Measurements from ENCODE around the gene TMEM213. TPM values are rescaled to one million over a fixed set of nuclear protein-coding genes. Genes with fewer than 3 reads are reported as not detected.
"Not testable (repeated sequence)": the region's sequence is repeated elsewhere in the genome, so short reads cannot be mapped to it uniquely, and the experiment has no call there.

TMEM213 gene
- total RNA-seq, 4 donors from 2014 or later = 0.25 TPM; not detected in 3

DNA sequence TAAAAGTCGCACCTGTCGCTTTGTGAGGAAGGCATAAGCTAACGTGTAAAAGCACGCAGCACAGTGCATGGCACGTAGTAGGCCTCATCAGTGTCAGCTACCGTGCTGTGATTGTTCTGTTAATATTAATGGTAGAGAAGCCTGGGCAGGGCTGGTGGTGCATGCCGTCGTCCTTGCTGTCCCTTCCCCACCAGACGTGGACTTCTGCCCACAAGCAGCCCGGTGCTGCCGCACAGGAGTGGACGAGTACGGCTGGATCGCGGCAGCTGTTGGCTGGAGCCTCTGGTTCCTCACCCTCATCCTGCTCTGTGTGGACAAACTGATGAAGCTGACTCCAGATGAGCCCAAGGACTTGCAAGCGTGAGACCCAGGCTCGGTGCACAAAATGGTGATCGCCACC is 4.9 kb downstream of the TMEM213 start:
- Histone ChIP-seq H3K36me3 (no peaks in the 10 kb centered on the region), H3K9me3 (peaks cover 0 to 3% (median 0%) of the 10 kb centered on the region in 3 donors), H3K4me1 (no peaks in the 10 kb centered on the region), H3K27me3 (peaks cover 10% of the 10 kb centered on the region), H3K4me3 (no peak overlapping the region), H3K27ac (no peak overlapping the region)
- TF ChIP-seq, protein P1, sequence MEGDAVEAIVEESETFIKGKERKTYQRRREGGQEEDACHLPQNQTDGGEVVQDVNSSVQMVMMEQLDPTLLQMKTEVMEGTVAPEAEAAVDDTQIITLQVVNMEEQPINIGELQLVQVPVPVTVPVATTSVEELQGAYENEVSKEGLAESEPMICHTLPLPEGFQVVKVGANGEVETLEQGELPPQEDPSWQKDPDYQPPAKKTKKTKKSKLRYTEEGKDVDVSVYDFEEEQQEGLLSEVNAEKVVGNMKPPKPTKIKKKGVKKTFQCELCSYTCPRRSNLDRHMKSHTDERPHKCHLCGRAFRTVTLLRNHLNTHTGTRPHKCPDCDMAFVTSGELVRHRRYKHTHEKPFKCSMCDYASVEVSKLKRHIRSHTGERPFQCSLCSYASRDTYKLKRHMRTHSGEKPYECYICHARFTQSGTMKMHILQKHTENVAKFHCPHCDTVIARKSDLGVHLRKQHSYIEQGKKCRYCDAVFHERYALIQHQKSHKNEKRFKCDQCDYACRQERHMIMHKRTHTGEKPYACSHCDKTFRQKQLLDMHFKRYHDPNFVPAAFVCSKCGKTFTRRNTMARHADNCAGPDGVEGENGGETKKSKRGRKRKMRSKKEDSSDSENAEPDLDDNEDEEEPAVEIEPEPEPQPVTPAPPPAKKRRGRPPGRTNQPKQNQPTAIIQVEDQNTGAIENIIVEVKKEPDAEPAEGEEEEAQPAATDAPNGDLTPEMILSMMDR (IDR thresholded peaks at IDR 0.05) = no peak
- TF ChIP-seq EP300 (IDR thresholded peaks at IDR 0.05) = no peak
- no peak for TF ChIP-seq POLR2AphosphoS5 (IDR thresholded peaks at IDR 0.05)
- WGBS, 2 donors (ENCODE audit: low coverage in 1 of 2) = 91 to 97% methylated on average over 4 to 5 of the region's 18 CpGs
- no peak for ATAC-seq

DNA sequence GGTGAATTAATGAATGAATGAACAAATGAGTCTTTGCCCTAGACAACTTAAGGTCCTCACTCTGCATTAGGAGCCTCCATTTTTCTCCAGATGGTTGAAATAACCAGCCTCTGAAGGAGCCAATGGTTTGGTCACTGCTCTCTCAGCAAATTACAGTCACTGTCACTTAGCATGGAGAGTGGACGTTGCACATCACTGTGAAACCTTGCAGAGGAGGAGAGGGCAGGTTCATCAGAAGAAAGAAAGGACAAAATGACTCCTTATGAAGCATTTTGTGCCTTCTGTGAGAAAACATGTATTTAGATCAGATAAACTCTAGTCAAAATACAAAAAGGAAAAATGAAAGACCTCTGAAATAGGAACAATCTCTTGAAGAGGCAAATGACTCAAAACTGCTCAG is 6.8 kb downstream of the TMEM213 start:
- H3K4me1 ChIP-seq = no peaks in the 10 kb centered on the region
- TF ChIP-seq POLR2A (IDR thresholded peaks at IDR 0.05) (no peak), EP300 (IDR thresholded peaks at IDR 0.05) (no peak), POLR2AphosphoS5 (IDR thresholded peaks at IDR 0.05) (no peak)
- TF ChIP-seq, protein P1 (IDR thresholded peaks at IDR 0.05) = no peak

DNA sequence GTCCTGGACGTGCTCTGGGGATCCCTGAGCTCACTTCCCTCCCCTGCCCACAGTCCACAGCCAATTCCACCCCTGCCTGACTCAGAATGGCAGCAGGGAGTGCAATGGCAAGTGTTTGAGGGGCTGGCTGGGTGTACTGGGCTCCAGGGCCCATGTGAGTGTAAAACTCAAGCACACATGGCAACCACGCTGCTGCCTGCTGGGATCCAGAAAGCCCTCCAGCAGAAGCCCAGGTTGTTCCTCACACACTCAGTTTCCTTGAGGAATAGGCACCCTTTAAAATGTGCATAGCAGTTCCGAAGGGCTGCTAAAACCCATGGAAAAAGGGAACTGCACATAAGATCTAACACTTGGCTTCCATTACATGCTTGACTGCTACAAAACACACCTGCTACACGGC is 11.6 kb downstream of the TMEM213 start:
- Histone ChIP-seq H3K27ac (no peak overlapping the region), H3K4me1 (no peaks in the 10 kb centered on the region), H3K27me3 (no peaks in the 10 kb centered on the region), H3K9me3 (peaks cover 0 to 9% (median 0%) of the 10 kb centered on the region in 3 donors), H3K4me3 (no peak overlapping the region), H3K36me3 (no peaks in the 10 kb centered on the region)
- ATAC-seq = no peak
- no peak for TF ChIP-seq POLR2AphosphoS5 (IDR thresholded peaks at IDR 0.05)
- no peak for TF ChIP-seq EP300 (IDR thresholded peaks at IDR 0.05)
- TF ChIP-seq POLR2A (IDR thresholded peaks at IDR 0.05) = no peak
- WGBS, 2 donors (ENCODE audit: low coverage in 1 of 2) = 42 to 71% methylated on average over 2 to 3 of the region's 4 CpGs

More for the DNA sequence above, 6.8 kb downstream of the TMEM213 start:
- 80% methylated on average over 1 of the region's 1 CpG; no CpG with 5 or more reads in 1 of the 2 donors for WGBS, 2 donors (ENCODE audit: low coverage in 1 of 2)
- Histone ChIP-seq H3K36me3 (no peaks in the 10 kb centered on the region), H3K27ac (no peak overlapping the region), H3K9me3 (peaks cover 0 to 9% (median 0%) of the 10 kb centered on the region in 3 donors), H3K4me3 (no peak overlapping the region), H3K27me3 (peaks cover 6% of the 10 kb centered on the region)
- no peak for ATAC-seq

DNA sequence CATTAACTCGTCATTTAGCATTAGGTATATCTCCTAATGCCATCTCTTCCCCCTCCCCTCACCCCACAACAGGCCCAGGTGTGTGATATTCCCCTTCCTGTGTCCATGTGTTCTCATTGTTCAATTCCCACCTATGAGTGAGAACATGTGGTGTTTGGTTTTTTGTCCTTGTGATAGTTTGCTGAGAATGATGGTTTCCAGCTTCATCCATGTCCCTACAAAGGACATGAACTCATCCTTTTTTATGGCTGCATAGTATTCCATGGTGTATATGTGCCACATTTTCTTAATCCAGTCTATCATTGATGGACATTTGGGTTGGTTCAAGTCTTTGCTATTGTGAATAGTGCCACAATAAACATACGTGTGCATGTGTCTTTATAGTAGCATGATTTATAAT is 13.5 kb downstream of the TMEM213 start:
- H3K27me3 ChIP-seq, ATAC-seq: not testable (repeated sequence)
- 88 to 100% methylated on average over 1 of the region's 2 CpGs for WGBS, 2 donors (ENCODE audit: low coverage in 1 of 2)

DNA sequence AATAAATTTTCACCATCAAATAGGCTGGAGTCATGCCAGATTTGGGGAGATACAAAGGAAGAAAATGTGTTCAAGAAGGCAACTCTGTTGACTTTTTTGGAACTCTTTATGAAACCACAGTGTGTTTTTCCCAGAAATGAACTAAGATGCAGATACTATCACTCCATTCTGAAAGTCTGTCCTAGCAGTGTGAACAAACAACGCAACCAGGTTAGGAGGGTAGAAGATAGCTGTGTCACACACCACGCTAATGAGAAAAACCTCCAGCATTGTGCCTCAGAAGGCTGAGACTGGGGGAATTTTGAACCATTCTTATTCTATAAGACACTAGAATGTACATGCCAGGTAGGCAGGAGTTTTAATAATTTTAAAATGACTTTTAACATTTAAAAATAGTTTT is 16.2 kb downstream of the TMEM213 start:
- no peak for TF ChIP-seq POLR2A (IDR thresholded peaks at IDR 0.05)
- no peak for TF ChIP-seq POLR2AphosphoS5 (IDR thresholded peaks at IDR 0.05)
- TF ChIP-seq, protein P1 (IDR thresholded peaks at IDR 0.05) = no peak
- TF ChIP-seq EP300 (IDR thresholded peaks at IDR 0.05) = no peak
- no peak for ATAC-seq
- Histone ChIP-seq H3K27ac (no peak overlapping the region), H3K4me1 (no peaks in the 10 kb centered on the region), H3K36me3 (no peaks in the 10 kb centered on the region), H3K9me3 (no peaks in the 10 kb centered on the region), H3K4me3 (no peak overlapping the region), H3K27me3 (no peaks in the 10 kb centered on the region)
- WGBS, 2 donors (ENCODE audit: low coverage in 1 of 2) = 69 to 83% methylated on average over 2 of the region's 2 CpGs

More for the DNA sequence above, 13.5 kb downstream of the TMEM213 start:
- H3K27ac ChIP-seq, H3K36me3 ChIP-seq, H3K4me3 ChIP-seq, H3K9me3 ChIP-seq, H3K4me1 ChIP-seq: not testable (repeated sequence)

DNA sequence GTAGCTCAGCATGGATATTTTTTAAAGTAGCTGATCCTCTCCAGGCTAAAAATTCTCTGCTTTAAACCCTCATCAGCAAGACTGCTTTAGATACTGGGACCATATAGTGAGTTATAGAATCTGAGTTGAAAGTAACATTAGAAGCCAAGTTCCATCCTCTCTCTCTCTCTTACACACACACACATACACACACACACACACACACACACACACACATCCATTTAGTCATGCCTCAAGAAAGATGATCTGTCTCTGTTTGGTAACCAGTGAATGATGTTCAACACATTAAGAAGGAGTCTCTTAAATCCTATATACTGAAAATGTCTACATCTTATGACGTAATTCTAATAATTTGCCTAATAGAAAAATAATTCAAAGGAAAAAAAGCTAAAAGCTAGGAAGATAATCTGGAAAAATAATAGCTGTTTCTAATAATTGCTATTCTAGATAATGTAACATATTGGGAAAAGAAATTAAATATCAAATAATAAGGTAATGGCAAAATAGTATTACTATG is 17.1 kb downstream of the TMEM213 start:
- 57 to 81% methylated on average over 1 of the region's 1 CpG for WGBS, 2 donors (ENCODE audit: low coverage in 1 of 2)
- H3K4me1 ChIP-seq = no peaks in the 10 kb centered on the region
- H3K36me3 ChIP-seq = no peaks in the 10 kb centered on the region
- H3K27ac ChIP-seq = no peak overlapping the region
- H3K9me3 ChIP-seq = no peaks in the 10 kb centered on the region
- no peak for ATAC-seq
- H3K27me3 ChIP-seq = no peaks in the 10 kb centered on the region
- H3K4me3 ChIP-seq = no peak overlapping the region
- TF ChIP-seq, protein P1 (IDR thresholded peaks at IDR 0.05) = no peak

Measured in gastroesophageal sphincter (tissue), 4 donors.